GM18519 (cell line): ENCODE results near the gene CELF4.
"Not testable (repeated sequence)": the region's sequence is repeated elsewhere in the genome, so short reads cannot be mapped to it uniquely, and the experiment has no call there.

Experiments used
- ATAC-seq: cut with Tn5 transposase; IDR thresholded peaks from one replicate; pipeline ENCODE4 v1.9.1; 2021; ENCODE audit warnings: mild to moderate bottlenecking, moderate library complexity; ENCODE audit not compliant: unreplicated experiment, low FRiP score

Gene CELF4

GRCh38 chr18:37378336-37379010 lies 187.1 kb downstream of the CELF4 start:
- ATAC-seq: no peak

- no peak for ATAC-seq
Observed at GRCh38 chr18:37375181-37375580, 190.4 kb downstream of the CELF4 start.

GRCh38 chr18:37368110-37368954 lies 197.3 kb downstream of the CELF4 start:
- ATAC-seq: no peak

- no peak for ATAC-seq
Observed at GRCh38 chr18:37364237-37364636, 201.4 kb downstream of the CELF4 start.

GRCh38 chr18:37362158-37362890 lies 203.3 kb downstream of the CELF4 start:
- no peak for ATAC-seq

- ATAC-seq: no peak
Observed at GRCh38 chr18:37361335-37362157, 204.1 kb downstream of the CELF4 start.

GRCh38 chr18:37358061-37358460 lies 207.5 kb downstream of the CELF4 start:
- ATAC-seq: not testable (repeated sequence)

- ATAC-seq: no peak
Observed at GRCh38 chr18:37355772-37356171, 209.8 kb downstream of the CELF4 start.

- ATAC-seq: no peak
Observed at GRCh38 chr18:37351110-37351509, 214.5 kb downstream of the CELF4 start.

- ATAC-seq: no peak
Observed at GRCh38 chr18:37348729-37349128, 216.9 kb downstream of the CELF4 start.

GRCh38 chr18:37346048-37346447 lies 219.6 kb downstream of the CELF4 start:
- no peak for ATAC-seq

- no peak for ATAC-seq
Observed at GRCh38 chr18:37343542-37343851, 222.1 kb downstream of the CELF4 start.

- no peak for ATAC-seq
Observed at GRCh38 chr18:37341473-37342086, 224.0 kb downstream of the CELF4 start.

GRCh38 chr18:37341016-37341415 lies 224.6 kb downstream of the CELF4 start:
- no peak for ATAC-seq

- no peak for ATAC-seq
Observed at GRCh38 chr18:37339701-37340215, 225.8 kb downstream of the CELF4 start.

- no peak for ATAC-seq
Observed at GRCh38 chr18:37336568-37337285, 228.9 kb downstream of the CELF4 start.

GRCh38 chr18:37335409-37335736 lies 230.2 kb downstream of the CELF4 start:
- ATAC-seq: no peak

- no peak for ATAC-seq
Observed at GRCh38 chr18:37334631-37335408, 230.8 kb downstream of the CELF4 start.
